Activated CD4-positive, alpha-beta T cell treated with anti-CD3 and anti-CD28 coated beads, Interleukin-2, amount 50 U/mL, for 4 hours (primary cell): Measurements from ENCODE around the gene DUSP9.
"Not testable (repeated sequence)": the region's sequence is repeated elsewhere in the genome, so short reads cannot be mapped to it uniquely, and the experiment has no call there.

Source experiments
- DNase-seq, 2 experiments: peaks; one replicate each; pipeline ENCODE4 v3.0.0-alpha.2; 2020

DUSP9 gene

DNA sequence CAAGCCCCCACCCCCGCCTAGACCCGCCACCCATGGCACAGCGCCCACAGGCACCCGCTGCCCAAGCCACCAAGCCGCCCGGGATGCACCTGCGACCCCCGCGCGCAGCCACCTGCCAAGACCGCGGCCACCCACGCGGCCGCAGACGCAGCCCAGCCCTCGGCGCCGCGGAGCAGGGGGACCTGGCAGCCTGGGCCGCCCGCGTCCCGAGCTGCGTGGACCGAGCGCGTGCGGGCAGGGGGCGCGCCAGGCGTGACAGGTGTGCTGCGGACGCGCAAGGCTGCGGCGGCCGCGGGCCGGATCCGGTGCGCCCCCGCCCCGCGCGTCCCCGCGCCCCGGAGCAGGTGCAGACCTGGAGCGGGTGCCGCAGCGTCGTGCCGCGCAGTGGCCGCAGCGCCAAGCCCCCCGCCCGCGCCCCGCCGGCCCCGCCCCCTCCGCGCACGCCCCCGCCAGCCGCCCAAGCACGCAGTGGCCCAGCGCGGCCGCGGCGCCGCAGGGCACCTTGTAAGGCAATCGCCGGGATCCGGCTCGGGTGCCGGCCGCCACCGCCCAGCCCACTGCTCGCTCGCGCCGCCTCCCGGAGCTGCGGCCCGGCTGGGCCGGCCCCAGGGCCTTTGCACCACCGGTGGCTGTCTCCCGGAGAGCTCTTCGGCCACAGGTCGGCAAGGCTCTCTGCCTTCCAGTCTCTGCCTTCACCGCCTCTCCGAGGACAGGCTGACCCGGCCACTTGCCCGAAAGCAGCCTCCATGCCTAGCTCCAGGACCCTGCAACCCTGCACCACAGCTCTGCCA, 26.6 kb downstream of the DUSP9 start, which contains the start of gene PNCK:
Gene PNCK, minus strand, starts transcription at position 386 of the 791 bp plus-strand sequence. CDS start 737 bp downstream, outside the sequence.
- DNase-seq: no peak

DNA sequence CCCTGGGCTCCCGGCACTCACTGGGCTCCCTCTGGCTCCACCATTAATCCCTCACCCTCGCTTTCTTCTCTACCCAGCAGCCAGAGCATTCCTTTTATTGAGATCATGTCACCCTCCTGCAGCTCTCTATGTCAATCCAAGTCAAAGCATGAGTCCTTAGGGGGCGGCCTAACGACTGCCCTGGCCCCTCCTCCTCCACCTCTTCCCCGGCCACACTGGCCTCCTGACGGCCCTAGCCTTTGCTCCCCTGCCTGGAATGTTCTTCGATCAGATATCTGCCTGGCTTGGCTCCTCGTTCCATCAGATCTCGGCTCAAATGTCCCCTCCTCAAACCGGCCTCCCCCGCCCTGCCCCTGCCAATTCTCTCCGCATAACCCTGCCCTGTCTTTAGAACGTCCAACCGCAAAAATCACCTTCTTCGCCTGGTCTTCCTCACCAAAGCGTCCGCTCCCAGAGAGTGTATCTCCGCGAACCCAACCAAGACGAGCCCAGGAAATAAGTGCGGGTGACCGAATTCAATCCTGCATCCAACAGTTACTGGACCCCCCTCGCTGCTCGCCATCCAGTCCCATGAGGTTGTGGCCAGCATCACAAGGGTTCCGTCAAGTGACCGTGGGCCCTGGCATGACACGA, 27.3 kb downstream of the DUSP9 start:
- no peak for DNase-seq

DNA sequence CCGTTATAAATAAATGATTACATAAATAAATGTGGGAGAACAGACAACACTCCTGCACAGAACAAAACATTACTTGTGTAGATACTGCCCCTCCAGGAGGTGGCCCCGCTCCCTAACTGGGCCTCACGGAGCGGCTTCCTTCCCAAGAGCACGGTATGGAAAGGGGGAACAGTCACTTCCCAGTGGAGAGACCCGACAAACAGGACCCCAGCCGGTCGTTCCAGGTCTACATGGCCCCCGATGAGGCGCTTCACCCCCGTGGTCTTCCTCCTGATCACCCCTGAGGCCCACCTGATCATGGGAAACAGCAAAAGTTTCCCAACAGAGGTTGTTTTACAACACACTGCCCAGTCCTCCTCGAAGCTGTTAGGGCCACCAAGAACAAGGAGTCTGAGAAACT, 34.2 kb downstream of the DUSP9 start:
- DNase-seq: no peak

DNA sequence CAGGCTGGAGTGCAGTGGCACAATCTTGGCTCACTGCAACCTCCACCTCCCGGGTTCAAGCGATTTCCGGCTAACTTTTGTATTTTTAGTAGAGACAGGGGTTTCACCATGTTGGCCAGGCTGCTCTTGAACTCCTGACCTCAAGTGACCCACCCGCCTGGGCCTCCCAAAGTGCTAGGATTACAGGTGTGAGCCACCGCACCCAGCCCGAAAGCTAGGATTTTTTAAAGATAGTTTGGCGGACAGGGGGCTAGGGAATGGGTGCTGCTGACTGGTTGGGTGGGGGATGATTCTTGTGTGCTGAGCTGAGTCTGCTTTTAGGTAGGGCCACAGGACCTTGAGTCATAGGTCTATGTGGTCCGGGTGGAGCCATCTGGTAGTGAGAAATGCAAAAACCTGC, 36.5 kb downstream of the DUSP9 start:
- DNase-seq: not testable (repeated sequence)

DNA sequence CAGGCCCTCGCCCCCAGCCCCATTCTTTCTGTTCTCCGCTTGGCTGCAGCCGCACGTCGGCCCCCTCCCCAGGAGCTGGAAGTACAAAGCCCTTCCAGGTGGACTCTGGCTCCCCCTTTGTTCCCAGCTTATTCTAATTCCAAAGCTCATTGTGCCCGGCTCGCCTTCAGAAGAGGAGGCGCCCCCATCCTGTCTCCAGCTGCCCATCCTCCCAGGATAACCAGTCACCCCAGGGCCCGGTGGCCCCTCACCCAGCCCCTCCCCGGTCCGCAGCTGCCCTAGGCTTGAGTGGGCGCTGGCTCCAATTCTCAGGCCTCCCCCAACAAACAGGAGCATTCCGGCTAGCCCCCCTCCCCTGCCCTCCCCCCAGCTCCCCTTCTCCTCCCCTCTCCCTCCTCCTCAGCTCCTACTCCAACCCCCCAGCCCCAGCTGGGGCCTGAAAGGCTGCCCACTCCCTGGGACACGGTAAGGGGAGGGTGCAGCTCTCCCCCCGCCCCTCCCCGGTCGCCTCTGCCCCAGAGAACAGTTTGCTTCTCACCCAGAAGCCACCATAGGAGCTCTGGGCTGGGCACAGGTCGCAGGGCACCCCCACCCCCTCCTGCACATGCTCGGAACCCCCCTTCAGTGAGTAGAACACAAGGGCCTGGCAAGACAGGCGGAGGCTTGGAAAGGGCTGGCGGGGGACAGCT, 37.6 kb downstream of the DUSP9 start:
- DNase-seq: no peak

DNA sequence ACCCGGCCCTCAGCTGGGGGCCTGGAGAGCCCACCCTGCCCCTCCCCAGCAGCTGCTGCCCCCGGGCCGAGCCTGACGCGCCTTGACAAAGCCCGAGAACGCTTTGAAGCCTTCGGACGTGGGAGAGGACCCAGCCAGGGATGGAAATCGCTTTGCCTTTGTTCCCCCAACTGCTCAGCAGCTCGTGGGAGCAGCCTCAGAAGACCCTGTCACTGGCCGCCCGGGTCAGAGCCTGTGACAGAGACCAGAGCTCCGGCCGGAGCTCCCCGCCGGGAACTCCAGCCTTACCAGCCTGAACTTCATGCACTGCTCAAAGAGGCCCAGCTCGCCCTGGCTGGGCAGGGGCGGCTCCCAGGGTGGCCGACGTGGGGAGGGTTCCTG, 38.1 kb downstream of the DUSP9 start:
- no peak for DNase-seq

DNA sequence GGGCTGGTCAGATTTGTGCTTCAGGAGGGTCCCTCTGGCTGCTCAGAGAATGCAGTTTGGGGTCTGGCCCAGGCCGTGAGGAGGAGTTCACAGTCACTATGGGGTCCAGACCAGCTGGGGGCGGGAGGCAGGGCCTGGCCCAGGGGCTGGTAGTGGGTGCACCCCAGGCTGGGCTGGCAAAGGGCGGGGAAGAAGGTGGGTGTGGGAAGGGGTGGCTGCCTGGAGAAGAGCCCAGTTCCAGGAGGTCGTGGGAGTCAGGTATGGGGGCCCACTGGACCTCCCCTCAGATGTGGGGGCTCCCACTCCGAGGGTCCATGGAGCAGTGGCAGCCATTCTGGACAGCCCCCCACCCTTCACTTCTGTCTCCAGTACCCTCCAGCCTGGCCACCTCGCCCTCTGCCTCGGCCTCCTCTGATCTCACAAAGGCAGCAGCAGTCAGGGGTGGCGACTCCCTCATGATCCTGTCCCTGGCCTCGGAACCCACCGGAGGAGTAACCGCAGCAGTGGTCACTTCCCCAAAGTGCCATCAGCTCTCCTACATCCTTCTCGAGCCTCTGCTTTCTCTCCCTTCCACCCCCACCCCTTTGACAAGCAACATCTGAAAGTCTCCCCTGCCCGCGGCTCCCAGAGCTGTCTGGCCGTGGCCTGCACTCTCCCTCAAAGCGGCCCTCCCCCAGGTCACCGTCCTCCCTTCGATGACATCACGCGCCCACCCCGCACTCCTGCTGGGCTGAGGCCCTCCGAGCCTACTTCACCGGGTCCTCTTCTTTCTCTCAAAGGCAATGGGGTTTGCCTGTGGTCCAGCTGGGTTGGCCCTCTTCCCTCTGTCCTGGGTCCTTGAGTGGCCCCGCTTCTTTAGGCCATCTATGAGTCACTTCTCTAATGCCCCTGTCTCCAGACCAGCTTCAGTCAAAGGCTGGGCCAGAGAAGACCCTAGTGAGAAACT, 39.0 kb downstream of the DUSP9 start:
- no peak for DNase-seq

DNA sequence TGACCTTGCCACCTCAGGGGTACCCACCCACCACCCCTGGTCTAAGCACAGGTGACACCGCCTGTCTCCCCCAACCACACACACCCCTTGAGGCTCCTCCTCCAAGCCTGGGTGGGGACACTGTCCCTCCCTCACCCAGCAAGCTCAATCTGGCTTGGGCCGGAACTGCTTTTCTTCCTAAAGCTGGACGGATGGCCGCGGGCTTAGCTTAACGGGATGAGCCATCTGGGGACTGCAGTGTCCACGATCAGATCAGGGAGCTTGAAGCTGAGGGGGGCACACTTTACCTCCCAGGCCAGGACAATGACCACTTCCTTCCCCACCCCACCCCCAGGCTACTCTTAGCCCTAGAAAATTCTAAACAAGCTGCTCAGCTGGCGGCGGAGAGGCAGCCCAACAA, 39.7 kb downstream of the DUSP9 start:
- DNase-seq: no peak

DNA sequence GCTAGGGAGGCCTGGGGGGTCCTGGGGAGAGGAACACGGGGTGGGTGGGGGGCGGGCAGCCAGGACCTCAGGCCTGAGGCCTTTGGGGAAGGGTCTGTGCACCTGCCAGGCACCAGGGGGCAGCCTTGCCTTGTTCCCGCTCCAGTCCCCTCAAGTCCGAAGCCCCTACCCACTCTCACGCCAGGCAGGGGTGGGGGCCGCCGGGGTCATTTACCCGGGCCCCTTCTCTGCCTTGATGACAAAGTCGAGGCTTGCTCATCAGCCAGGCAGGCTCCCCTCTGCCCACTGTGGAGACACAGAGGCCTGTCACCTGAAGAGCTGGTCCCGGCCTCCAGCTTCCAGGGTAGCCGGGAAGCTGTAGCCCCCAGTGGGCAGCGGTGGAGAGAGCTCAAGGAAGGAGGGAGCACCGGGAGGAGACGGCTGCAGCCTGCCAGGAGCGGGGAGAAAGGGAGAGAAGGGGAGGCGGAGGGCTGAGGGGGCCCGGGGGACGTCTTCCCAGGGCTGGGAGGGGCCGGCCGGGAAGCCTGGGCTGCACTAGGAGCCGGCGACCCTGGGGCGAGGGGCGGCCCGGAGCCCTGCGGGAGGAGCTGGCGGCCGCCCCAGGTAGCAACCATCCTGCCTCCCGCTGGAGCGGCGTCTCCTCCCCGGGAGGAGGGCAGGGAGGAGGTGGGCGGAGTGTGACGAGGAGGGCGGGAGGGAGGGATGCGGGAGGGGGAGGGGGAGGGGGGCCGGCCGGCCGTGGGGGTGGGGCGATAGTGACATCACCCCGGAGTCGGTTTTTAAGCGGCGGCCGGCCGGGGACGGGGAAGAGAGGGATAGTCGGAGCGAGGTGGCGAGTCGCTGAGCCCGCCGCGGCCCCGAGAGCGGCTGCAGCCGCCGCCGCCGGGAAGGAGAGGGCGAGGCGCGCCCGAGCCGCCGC, 40.4 kb downstream of the DUSP9 start, which contains the start of gene SLC6A8:
Gene SLC6A8, plus strand, starts transcription at position 806 of the 919 bp plus-strand sequence. CDS start 649 bp downstream, outside the sequence.
- peak; percentile 6 to 12 for DNase-seq

DNA sequence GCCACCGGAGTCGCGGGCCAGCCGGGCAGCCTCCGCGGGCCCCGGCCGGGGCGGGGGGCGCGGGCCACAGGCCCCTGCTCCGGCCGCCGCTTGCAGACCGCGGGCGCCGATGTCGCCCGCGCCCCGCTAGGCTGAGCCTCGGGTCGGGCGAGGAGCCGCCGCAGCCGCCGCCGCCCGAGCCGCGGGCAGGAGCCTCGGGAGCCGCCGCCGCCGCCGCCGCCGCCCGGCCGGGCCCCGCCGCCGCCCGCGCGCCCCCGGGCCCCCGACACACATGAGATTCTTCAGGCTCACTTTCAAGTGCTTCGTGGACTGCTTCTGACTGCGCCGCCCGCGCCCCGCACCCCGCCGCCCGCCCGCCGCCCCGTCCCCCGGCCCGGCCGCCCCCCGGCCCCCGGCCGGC, 41.1 kb downstream of the DUSP9 start:
- no peak for DNase-seq

DNA sequence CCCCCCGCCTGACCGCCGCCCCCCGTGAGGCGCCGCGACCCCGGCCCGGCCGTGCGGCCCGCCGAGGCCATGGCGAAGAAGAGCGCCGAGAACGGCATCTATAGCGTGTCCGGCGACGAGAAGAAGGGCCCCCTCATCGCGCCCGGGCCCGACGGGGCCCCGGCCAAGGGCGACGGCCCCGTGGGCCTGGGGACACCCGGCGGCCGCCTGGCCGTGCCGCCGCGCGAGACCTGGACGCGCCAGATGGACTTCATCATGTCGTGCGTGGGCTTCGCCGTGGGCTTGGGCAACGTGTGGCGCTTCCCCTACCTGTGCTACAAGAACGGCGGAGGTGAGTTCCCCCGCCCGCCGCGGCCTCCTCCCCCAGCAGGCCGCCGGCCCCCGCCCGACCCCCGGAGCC, 41.5 kb downstream of the DUSP9 start:
- DNase-seq: no peak

DNA sequence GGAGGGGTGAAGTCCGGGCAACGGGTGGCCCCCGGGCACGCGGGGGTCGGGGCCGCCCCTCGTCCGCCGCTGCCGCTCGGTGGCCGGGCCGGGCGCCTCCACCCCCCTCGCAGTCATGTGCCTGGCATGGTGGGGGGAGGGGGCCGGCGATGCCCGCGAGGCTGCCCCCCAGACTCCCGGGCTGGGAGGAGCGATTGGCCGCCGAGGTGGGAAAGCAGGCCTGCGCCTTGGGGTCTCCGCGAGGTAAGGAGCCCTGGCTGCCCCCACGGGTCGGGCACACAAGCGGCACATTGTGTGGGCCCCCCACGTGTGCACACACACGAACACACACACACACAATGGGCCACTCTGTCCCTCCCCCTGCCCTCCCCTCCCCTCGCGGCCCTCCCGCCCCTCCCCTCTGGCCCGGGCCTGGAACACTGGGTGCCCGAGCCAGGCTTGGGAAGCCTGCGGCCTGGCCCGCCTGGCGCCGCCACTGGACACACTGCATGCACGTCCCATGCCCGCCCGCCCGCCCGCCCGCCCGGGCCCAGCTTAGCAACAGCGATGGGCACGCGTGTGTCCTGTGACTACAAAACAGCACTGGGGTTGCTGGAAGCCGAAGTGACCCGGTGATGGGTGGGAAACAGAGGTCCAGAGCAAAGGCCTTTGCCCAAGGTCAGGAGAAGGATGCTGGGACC, 42.0 kb downstream of the DUSP9 start:
- no peak for DNase-seq

DNA sequence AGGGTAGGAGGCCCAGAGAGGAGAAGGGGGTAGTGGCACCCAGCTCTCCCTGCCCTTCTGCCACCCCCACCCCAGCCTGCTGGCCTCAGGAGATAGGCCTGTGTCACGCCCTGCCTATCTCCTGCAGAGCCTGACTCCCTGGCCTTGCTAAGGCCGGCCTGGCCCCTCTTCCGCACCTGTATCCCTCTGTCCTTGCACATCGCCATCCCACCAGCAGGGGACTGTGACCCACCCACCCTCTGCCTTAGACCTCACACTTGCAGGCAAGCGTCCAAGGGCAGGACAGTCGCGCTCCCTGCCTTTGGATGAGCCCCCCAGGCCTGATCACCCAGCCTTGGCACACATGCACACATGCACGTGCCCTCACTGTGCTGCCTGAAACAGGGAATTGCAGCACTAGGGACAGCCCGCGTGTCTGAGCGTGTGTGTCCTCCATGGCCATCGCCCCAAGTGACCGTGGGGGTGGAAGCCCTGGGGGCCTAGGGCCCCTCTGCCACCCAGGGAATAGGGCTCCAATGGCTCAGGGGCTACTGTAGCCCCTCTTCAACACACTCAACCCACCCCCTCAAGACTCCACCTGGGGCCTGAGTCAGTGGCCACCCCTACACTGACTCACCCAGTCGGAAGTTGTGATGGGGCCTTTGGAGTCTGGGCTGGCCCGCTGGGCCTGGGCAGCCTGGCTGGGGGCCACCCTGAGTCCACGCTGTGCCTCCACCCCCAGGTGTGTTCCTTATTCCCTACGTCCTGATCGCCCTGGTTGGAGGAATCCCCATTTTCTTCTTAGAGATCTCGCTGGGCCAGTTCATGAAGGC, 42.9 kb downstream of the DUSP9 start:
- DNase-seq: no peak

DNA sequence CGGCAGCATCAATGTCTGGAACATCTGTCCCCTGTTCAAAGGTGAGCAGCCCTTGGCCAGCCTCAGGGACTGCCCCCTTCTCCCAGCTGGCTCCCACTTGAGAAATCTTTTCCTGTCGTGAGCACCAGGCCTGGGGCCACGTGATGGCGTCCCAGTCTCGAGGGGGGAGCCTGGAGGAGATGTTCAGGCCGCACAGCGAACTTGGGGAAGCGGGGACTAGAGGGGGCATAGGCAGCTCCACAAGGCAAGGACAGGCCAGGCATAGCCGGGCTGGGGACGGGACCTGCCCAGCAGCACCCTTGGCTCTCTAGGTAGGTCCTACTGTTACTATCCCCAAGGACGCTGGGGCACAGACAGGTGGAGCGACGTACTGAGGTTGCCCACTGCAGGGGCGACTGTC, 43.5 kb downstream of the DUSP9 start:
- no peak for DNase-seq

DNA sequence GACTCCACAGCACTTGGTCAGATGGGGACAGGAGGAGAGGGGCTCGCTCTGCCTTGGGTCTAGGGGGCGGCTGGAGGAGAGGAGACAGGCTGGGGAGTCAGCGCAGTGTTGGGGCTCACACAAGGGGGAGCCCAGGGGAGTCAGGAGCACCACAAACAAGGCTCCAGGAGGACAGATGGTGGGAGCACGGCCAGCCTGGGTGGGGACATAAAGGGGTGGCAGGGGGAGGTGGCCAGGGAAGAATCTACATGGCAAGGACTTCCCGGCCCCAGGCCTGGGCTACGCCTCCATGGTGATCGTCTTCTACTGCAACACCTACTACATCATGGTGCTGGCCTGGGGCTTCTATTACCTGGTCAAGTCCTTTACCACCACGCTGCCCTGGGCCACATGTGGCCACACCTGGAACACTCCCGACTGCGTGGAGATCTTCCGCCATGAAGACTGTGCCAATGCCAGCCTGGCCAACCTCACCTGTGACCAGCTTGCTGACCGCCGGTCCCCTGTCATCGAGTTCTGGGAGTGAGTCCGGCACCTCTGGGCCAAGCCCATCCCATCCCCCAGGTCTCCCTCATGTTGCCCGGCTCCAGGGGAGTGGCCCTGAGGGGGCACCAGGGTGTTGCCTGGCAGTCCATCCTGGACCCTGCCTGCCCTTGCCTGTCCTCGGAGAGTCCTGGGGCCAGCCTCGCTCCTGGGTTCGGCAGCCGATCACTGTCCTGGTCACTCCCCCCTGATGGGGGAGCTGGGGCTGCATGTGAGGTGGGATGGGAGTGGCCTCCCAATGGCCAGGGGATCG, 44.2 kb downstream of the DUSP9 start:
- not testable (repeated sequence) for DNase-seq

DNA sequence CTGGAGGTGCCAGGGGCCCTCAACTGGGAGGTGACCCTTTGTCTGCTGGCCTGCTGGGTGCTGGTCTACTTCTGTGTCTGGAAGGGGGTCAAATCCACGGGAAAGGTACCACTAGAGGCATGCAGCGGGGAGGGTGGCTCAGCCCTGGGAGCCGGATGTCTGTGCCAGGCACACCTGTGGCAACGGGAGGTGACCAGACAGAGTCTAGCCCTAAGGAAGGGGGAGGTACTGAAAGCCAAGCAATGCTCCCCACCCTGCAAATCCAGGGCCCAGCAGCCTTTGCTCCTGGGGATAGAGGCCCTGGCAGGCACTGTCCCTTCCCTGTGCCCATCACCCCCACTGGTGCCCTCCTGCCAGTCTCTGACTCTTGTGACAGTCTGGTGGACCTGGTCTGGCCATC, 45.0 kb downstream of the DUSP9 start:
- no peak for DNase-seq

DNA sequence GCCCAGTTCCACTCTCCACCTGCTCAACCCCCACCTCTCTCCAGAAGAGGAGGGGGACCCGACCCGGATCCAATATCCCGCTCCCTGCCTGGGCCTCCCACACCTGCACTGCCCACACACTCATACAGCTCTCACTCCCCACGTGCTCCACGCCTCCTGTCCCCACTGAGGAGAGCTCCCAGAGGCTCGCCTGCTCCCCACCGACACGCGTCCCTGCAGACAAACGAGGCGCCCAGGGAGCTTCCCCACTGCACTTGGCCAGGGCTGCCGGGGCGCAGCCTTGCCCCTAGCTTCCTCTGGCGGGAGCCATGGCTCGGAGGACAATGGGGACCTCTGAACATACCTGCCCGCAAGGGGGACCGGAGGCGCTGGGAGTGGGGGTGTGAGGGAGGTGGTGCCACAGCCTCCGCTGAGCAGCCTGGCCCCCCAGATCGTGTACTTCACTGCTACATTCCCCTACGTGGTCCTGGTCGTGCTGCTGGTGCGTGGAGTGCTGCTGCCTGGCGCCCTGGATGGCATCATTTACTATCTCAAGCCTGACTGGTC, 45.7 kb downstream of the DUSP9 start:
- DNase-seq: no peak

DNA sequence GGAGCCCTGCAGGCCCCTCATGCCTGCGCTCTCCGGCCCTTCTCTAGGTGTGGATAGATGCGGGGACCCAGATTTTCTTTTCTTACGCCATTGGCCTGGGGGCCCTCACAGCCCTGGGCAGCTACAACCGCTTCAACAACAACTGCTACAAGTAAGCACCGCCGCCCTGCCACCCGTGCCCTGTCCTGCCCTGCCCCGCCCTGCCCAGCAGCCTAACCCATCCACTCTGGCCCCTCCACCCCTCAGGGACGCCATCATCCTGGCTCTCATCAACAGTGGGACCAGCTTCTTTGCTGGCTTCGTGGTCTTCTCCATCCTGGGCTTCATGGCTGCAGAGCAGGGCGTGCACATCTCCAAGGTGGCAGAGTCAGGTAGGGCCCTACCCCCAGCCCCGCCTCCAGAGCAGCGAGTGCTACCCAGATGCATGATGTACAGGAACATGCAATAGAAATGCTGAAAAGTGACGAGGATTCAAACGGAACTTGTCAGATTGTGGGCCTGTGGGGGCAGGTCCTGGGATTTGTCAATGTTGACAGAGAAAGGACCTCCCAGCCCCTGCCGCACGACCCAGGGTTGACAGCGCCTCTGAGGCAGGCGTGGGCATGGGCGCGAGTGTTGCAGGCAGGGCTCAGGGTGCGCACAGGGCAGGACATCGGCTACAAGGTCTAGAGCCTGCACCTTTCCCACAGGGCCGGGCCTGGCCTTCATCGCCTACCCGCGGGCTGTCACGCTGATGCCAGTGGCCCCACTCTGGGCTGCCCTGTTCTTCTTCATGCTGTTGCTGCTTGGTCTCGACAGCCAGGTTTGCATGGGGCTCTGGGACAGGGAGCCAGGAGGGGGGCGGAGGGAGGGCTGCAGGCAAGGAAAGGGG, 46.4 kb downstream of the DUSP9 start:
- DNase-seq: no peak
